ENCODE results near the gene CDX2.

The CDX2 gene

GRCh38 chr13:27991881-27992280, 22.8 kb upstream of the CDX2 start:
- no peak for DNase-seq
- Histone ChIP-seq H3K9me3 (ENCODE audit: control extremely low read depth in 1 of 5, control insufficient read depth in 4 of 5, insufficient read depth in 2 of 5, low read depth in 1 of 5, low read length in 4 of 5) (no peaks in the 10 kb centered on the region), H3K36me3 (ENCODE audit: control insufficient read depth in 4 of 4, insufficient read depth in 4 of 4, low read length in 3 of 4) (no peaks in the 10 kb centered on the region), H3K27me3 (replicated peaks in 2 of 5; ENCODE audit: control insufficient read depth in 4 of 5, insufficient read depth in 5 of 5, low read length in 4 of 5) (peaks cover 0 to 2% (median 0%) of the 10 kb centered on the region in 5 experiments), H3K4me3 (ENCODE audit: control insufficient read depth in 1 of 7, extremely low read depth in 1 of 7, insufficient read depth in 4 of 7, low read depth in 2 of 7, low read length in 6 of 7) (no peak overlapping the region), H3K27ac (ENCODE audit: insufficient read depth in 1 of 2, low read depth in 1 of 2, low read length in 2 of 2, poor library complexity in 1 of 2, severe bottlenecking in 2 of 2) (no peak overlapping the region), H3K4me1 (ENCODE audit: control extremely low read depth in 1 of 4, control insufficient read depth in 4 of 4, insufficient read depth in 4 of 4, low read length in 3 of 4) (no peaks in the 10 kb centered on the region)
- ChIA-PET CTCF (interaction anchor here (1.0 kb wide), 1 partner anchor 619 kb away, joined by 3 read pairs; no protein-coding TSS in a partner anchor), POLR2A (no interaction called here)
- WGBS (ENCODE audit: insufficient coverage), result 92% methylated on average over 3 of the region's 6 CpGs

GRCh38 chr13:27988520-27988919, 19.4 kb upstream of the CDX2 start, which contains the start of gene URAD:
Gene URAD (minus strand): TSS chr13:27988693. CDS start chr13:27988637, 56 bp downstream.
- no peaks in the 10 kb centered on the region for H3K4me1 ChIP-seq (ENCODE audit: control extremely low read depth in 1 of 4, control insufficient read depth in 4 of 4, insufficient read depth in 4 of 4, low read length in 3 of 4)
- H3K9me3 ChIP-seq (ENCODE audit: control extremely low read depth in 1 of 5, control insufficient read depth in 4 of 5, insufficient read depth in 2 of 5, low read depth in 1 of 5, low read length in 4 of 5), result no peaks in the 10 kb centered on the region
- CTCF ChIA-PET, result interaction anchor here (0.8 to 10.0 kb wide), 3 partner anchors 10 to 626 kb away, joined by 3 to 120 read pairs (median 7); no protein-coding TSS in a partner anchor
- DNase-seq, result no peak
- peaks cover 0 to 3% (median 2%) of the 10 kb centered on the region in 5 experiments for H3K27me3 ChIP-seq (replicated peaks in 2 of 5; ENCODE audit: control insufficient read depth in 4 of 5, insufficient read depth in 5 of 5, low read length in 4 of 5)
- H3K4me3 ChIP-seq (ENCODE audit: control insufficient read depth in 1 of 7, extremely low read depth in 1 of 7, insufficient read depth in 4 of 7, low read depth in 2 of 7, low read length in 6 of 7), result no peak within 1 kb of the TSS
- no peak within 1 kb of the TSS for H3K27ac ChIP-seq (ENCODE audit: insufficient read depth in 1 of 2, low read depth in 1 of 2, low read length in 2 of 2, poor library complexity in 1 of 2, severe bottlenecking in 2 of 2)
- POLR2A ChIA-PET, result no interaction called here
- 89% methylated on average over 11 of the region's 11 CpGs for WGBS (ENCODE audit: insufficient coverage)
- no peaks in the 10 kb centered on the region for H3K36me3 ChIP-seq (ENCODE audit: control insufficient read depth in 4 of 4, insufficient read depth in 4 of 4, low read length in 3 of 4)

DNA sequence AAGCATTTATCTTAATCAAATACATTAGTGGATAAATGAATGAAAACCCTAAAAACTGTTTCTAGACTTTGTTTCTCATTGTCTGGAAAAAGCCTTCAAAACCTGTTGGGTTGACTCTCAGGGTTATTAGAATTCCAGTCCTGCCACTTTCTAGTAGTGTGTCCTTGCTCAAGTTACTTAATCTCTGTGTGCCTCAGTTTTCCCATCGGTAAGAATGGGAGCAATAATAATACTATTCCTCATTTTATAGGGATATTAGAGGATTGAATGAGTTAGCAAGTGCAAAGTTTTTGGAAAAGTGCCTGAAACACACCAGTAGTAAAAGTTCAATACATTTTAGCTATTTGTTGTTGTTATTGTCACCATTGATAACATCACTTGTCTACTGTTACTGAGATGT, 16.5 kb upstream of the CDX2 start:
- CTCF ChIA-PET, result interaction anchor here (0.8 to 10.0 kb wide), 14 partner anchors 9 to 1013 kb away, joined by 3 to 120 read pairs (median 6); no protein-coding TSS in a partner anchor
- no peaks in the 10 kb centered on the region for H3K36me3 ChIP-seq (ENCODE audit: control insufficient read depth in 4 of 4, insufficient read depth in 4 of 4, low read length in 3 of 4)
- peaks cover 0 to 2% (median under 1%) of the 10 kb centered on the region in 4 experiments for H3K4me1 ChIP-seq (ENCODE audit: control extremely low read depth in 1 of 4, control insufficient read depth in 4 of 4, insufficient read depth in 4 of 4, low read length in 3 of 4)
- H3K4me3 ChIP-seq (ENCODE audit: control insufficient read depth in 1 of 7, extremely low read depth in 1 of 7, insufficient read depth in 4 of 7, low read depth in 2 of 7, low read length in 6 of 7), result no peak overlapping the region
- peaks cover 7 to 30% (median 18%) of the 10 kb centered on the region in 5 experiments for H3K27me3 ChIP-seq (replicated peaks in 2 of 5; ENCODE audit: control insufficient read depth in 4 of 5, insufficient read depth in 5 of 5, low read length in 4 of 5)
- no peak for DNase-seq
- no peak overlapping the region for H3K27ac ChIP-seq (ENCODE audit: insufficient read depth in 1 of 2, low read depth in 1 of 2, low read length in 2 of 2, poor library complexity in 1 of 2, severe bottlenecking in 2 of 2)
- POLR2A ChIA-PET, result no interaction called here
- WGBS (ENCODE audit: insufficient coverage), result no CpG with 5 or more reads among the region's 1 CpG
- H3K9me3 ChIP-seq (ENCODE audit: control extremely low read depth in 1 of 5, control insufficient read depth in 4 of 5, insufficient read depth in 2 of 5, low read depth in 1 of 5, low read length in 4 of 5), result no peaks in the 10 kb centered on the region

- Histone ChIP-seq H3K36me3 (ENCODE audit: control insufficient read depth in 4 of 4, insufficient read depth in 4 of 4, low read length in 3 of 4) (no peaks in the 10 kb centered on the region), H3K27me3 (replicated peaks in 2 of 5; ENCODE audit: control insufficient read depth in 4 of 5, insufficient read depth in 5 of 5, low read length in 4 of 5) (peaks cover 7 to 62% (median 41%) of the 10 kb centered on the region in 5 experiments), H3K4me1 (ENCODE audit: control extremely low read depth in 1 of 4, control insufficient read depth in 4 of 4, insufficient read depth in 4 of 4, low read length in 3 of 4) (peaks cover 0 to 26% (median 15%) of the 10 kb centered on the region in 4 experiments), H3K9me3 (ENCODE audit: control extremely low read depth in 1 of 5, control insufficient read depth in 4 of 5, insufficient read depth in 2 of 5, low read depth in 1 of 5, low read length in 4 of 5) (no peaks in the 10 kb centered on the region), H3K4me3 (ENCODE audit: control insufficient read depth in 1 of 7, extremely low read depth in 1 of 7, insufficient read depth in 4 of 7, low read depth in 2 of 7, low read length in 6 of 7) (no peak overlapping the region), H3K27ac (ENCODE audit: insufficient read depth in 1 of 2, low read depth in 1 of 2, low read length in 2 of 2, poor library complexity in 1 of 2, severe bottlenecking in 2 of 2) (no peak overlapping the region)
- ChIA-PET POLR2A (no interaction called here), CTCF (interaction anchor here (1.0 to 10.0 kb wide), 14 partner anchors 11 to 999 kb away, joined by 3 to 120 read pairs (median 5); no protein-coding TSS in a partner anchor)
- no peak for DNase-seq
- WGBS (ENCODE audit: insufficient coverage), result 96% methylated on average over 2 of the region's 2 CpGs
These were observed 13.2 kb upstream of the CDX2 start for GRCh38 chr13:27982361-27982760.

DNA sequence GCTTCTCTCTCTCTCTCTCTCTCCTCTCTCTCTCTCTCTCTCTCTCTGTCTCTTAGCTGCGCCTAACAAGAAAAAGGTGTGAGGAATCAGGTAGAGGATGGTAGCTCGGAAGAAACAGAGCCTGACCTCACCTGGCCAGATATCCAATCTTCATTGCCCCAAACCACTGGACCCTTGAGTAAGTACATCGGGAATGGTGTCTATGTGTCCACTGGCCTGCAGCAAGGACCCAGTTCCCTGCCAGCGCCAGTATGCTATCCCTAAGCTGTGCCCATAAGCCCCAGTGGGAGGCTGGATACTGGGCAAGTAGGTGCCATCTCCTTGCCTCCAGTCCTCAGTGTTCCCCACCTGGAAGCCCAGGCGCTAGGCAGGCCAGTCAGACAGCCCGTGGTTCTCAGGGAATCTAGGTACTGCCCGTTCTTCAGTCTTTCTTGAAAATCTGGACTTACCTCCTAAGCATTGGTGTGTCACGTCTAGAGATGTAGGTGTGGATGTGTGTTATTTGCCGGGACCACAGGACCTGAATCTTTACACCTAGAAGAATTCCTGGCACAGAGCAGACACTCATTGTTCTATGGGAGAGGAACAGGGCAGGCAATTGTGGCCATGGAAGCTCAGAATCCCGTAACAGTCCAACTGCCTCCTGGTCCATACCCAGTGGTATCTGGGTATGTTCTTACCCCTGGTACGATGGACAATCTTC, 12.0 kb upstream of the CDX2 start:
- ChIA-PET CTCF (interaction anchor here (0.7 to 10.0 kb wide), 7 partner anchors 11 to 267 kb away, joined by 3 to 120 read pairs (median 3); no protein-coding TSS in a partner anchor), POLR2A (no interaction called here)
- WGBS (ENCODE audit: insufficient coverage), result 93% methylated on average over 8 of the region's 11 CpGs
- no peaks in the 10 kb centered on the region for H3K36me3 ChIP-seq (ENCODE audit: control insufficient read depth in 4 of 4, insufficient read depth in 4 of 4, low read length in 3 of 4)
- H3K4me3 ChIP-seq (ENCODE audit: control insufficient read depth in 1 of 7, extremely low read depth in 1 of 7, insufficient read depth in 4 of 7, low read depth in 2 of 7, low read length in 6 of 7), result no peak overlapping the region
- H3K27ac ChIP-seq (ENCODE audit: insufficient read depth in 1 of 2, low read depth in 1 of 2, low read length in 2 of 2, poor library complexity in 1 of 2, severe bottlenecking in 2 of 2), result no peak overlapping the region
- no peaks in the 10 kb centered on the region for H3K9me3 ChIP-seq (ENCODE audit: control extremely low read depth in 1 of 5, control insufficient read depth in 4 of 5, insufficient read depth in 2 of 5, low read depth in 1 of 5, low read length in 4 of 5)
- peaks cover 0 to 26% (median 15%) of the 10 kb centered on the region in 4 experiments for H3K4me1 ChIP-seq (ENCODE audit: control extremely low read depth in 1 of 4, control insufficient read depth in 4 of 4, insufficient read depth in 4 of 4, low read length in 3 of 4)
- DNase-seq, result no peak
- peaks cover 7 to 75% (median 50%) of the 10 kb centered on the region in 5 experiments for H3K27me3 ChIP-seq (replicated peaks in 2 of 5; ENCODE audit: control insufficient read depth in 4 of 5, insufficient read depth in 5 of 5, low read length in 4 of 5)

- 26% methylated on average over 50 of the region's 54 CpGs for WGBS (ENCODE audit: insufficient coverage)
- Histone ChIP-seq H3K27me3 (replicated peaks in 2 of 5; ENCODE audit: control insufficient read depth in 4 of 5, insufficient read depth in 5 of 5, low read length in 4 of 5) (peaks cover 7 to 82% (median 55%) of the 10 kb centered on the region in 5 experiments), H3K36me3 (ENCODE audit: control insufficient read depth in 4 of 4, insufficient read depth in 4 of 4, low read length in 3 of 4) (no peaks in the 10 kb centered on the region), H3K27ac (ENCODE audit: insufficient read depth in 1 of 2, low read depth in 1 of 2, low read length in 2 of 2, poor library complexity in 1 of 2, severe bottlenecking in 2 of 2) (no peak overlapping the region), H3K4me1 (ENCODE audit: control extremely low read depth in 1 of 4, control insufficient read depth in 4 of 4, insufficient read depth in 4 of 4, low read length in 3 of 4) (peaks cover 0 to 33% (median 18%) of the 10 kb centered on the region in 4 experiments), H3K4me3 (ENCODE audit: control insufficient read depth in 1 of 7, extremely low read depth in 1 of 7, insufficient read depth in 4 of 7, low read depth in 2 of 7, low read length in 6 of 7) (no peak overlapping the region), H3K9me3 (ENCODE audit: control extremely low read depth in 1 of 5, control insufficient read depth in 4 of 5, insufficient read depth in 2 of 5, low read depth in 1 of 5, low read length in 4 of 5) (no peaks in the 10 kb centered on the region)
- ChIA-PET CTCF (interaction anchor here (0.7 to 10.0 kb wide), 7 partner anchors 15 to 153 kb away, joined by 3 to 120 read pairs (median 3); no protein-coding TSS in a partner anchor), POLR2A (no interaction called here)
- no peak for DNase-seq
These were observed 11.3 kb upstream of the CDX2 start for GRCh38 chr13:27980280-27980998.

All from common myeloid progenitor, CD34-positive (primary cell).